IPS-18a (cell line): Measurements from ENCODE around the gene NXPH3.

ENCODE experiments used
- H3K27ac ChIP-seq: one replicate; pipeline ENCODE4 v1.5.1; 2013; ENCODE audit warnings: low read length
- H3K27me3 ChIP-seq: one replicate; pipeline ENCODE4 v1.6.1; 2013; ENCODE audit warnings: mild to moderate bottlenecking, low read length; ENCODE audit not compliant: control insufficient read depth, insufficient read depth
- H3K36me3 ChIP-seq: one replicate; pipeline ENCODE4 v1.6.1; 2013; ENCODE audit warnings: low read depth, low read length; ENCODE audit not compliant: control insufficient read depth
- H3K4me1 ChIP-seq: one replicate; pipeline ENCODE4 v1.6.1; 2013; ENCODE audit warnings: low read depth, low read length; ENCODE audit not compliant: control insufficient read depth
- H3K4me3 ChIP-seq: one replicate; pipeline ENCODE4 v1.5.1; 2013; ENCODE audit warnings: low read length
- H3K9ac ChIP-seq: one replicate; pipeline ENCODE4 v1.6.1; 2013; ENCODE audit warnings: mild to moderate bottlenecking, low read length, moderate library complexity
- H3K9me3 ChIP-seq: one replicate; pipeline ENCODE4 v1.6.1; 2013; ENCODE audit warnings: low read depth, low read length; ENCODE audit not compliant: control insufficient read depth

The NXPH3 gene

DNA sequence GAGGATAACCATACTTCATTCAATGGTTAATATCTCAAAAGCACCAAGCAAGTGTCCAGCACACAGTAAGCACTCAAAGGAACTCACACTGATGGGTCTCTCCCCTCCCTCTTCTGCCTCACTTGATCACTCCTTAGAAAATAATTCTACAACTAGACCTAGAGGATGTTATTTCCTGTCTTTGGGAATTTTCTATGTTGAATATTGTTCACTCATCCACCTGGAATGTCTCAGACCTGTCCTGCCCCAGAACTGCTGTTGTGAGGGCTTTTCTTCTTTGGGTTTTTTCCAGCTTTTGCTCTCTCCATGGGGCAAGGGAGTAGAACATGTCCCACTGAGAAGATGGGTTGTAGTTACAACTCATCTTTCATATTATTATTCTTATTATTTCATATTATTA is 25.3 kb downstream of the NXPH3 start:
- H3K36me3 ChIP-seq = peaks cover 52% of the 10 kb centered on the region
- no peak overlapping the region for H3K4me3 ChIP-seq
- no peaks in the 10 kb centered on the region for H3K9me3 ChIP-seq
- H3K27ac ChIP-seq = no peak overlapping the region
- no peak overlapping the region for H3K9ac ChIP-seq
- no peaks in the 10 kb centered on the region for H3K27me3 ChIP-seq
- H3K4me1 ChIP-seq = no peaks in the 10 kb centered on the region

DNA sequence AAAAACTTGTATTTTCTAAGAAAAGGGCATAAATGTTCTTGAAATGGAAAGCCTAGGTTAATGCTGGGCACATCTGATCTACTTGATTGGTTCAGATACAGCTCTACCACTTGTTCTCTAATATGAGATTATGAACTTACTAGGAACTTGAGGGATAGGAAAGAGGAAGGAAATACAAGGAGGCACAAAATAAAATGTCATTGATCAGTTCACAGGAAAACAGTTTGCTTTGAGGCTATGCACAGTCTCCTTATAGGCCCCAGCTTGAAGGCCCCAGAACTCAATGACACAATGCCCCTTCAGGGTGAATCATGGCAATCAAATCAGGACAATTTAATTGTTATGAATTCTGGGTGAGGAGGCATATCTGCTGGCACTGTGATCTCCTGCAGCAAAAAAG is 27.1 kb downstream of the NXPH3 start:
- H3K27ac ChIP-seq = no peak overlapping the region
- no peak overlapping the region for H3K9ac ChIP-seq
- H3K27me3 ChIP-seq = no peaks in the 10 kb centered on the region
- H3K4me3 ChIP-seq = no peak overlapping the region
- no peaks in the 10 kb centered on the region for H3K9me3 ChIP-seq
- H3K4me1 ChIP-seq = no peaks in the 10 kb centered on the region
- peaks cover 51% of the 10 kb centered on the region for H3K36me3 ChIP-seq

DNA sequence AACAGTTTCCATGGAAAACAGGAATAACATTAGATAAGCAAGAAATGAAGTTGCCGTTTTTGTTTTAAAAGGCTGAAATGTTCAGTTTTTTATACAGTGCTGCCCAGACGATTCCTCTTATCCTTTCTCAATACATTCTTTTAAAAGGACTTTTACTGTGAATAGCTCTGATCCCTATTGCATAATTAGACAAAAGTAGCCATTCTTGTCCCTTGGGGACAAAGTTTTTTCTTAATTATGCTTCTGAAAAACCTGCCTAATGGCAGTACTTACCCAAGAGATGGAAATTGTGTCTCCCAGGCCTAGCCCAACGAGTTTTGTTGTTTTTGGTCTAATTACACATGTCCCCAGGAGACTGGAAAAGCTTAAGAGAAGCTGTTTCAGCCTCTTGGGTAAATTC is 27.6 kb downstream of the NXPH3 start:
- H3K9me3 ChIP-seq = no peaks in the 10 kb centered on the region
- H3K36me3 ChIP-seq = peaks cover 48% of the 10 kb centered on the region
- H3K4me1 ChIP-seq = no peaks in the 10 kb centered on the region
- H3K4me3 ChIP-seq = no peak overlapping the region
- H3K27ac ChIP-seq = no peak overlapping the region
- no peaks in the 10 kb centered on the region for H3K27me3 ChIP-seq
- H3K9ac ChIP-seq = no peak overlapping the region

DNA sequence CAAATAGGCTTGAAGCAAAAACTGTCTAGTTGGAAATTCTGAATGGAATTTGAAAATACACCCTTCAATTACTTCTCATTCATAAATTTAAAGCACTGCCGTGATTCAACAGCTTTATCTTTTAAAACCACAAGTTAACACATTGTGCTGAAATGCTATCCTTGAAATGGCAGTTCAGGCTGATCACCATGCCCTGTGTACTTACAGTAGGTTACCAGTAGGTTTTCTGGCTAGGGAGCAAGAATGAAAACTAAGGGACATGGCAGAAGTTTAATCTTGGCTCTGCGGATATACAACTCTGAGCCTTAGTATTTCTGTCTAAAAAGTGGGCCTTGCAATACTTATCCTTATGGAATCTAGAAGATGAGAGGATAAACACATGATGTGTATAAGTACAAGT is 28.0 kb downstream of the NXPH3 start:
- Histone ChIP-seq H3K27ac (no peak overlapping the region), H3K36me3 (peaks cover 50% of the 10 kb centered on the region), H3K9ac (no peak overlapping the region), H3K4me1 (no peaks in the 10 kb centered on the region), H3K27me3 (no peaks in the 10 kb centered on the region), H3K9me3 (no peaks in the 10 kb centered on the region), H3K4me3 (no peak overlapping the region)

DNA sequence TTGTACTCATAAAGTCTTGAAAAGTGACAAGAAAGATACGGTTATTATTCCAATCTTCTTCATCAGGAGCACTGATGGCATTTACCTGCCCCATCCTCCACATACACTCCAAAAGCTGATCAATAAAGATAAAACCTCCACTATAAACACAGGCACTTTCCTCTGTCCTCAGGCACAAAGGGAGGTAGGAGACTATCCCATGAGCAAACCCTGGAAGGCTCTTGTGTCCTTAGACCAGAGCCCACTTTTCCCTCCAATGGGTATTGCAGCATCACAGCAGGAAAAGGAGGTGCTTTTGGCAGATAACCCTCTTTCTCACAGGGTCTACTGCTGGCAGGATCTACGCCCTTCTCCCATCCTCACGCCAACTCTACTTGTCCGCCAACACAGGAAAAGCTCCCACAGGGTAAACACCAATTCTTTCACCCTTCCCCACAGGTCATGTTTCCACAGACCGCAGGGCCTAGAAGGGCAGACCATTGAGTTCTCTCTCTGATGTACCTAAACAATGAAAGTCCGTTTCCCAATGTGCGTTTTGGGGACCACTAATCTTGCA is 28.7 kb downstream of the NXPH3 start:
- Histone ChIP-seq H3K4me1 (no peaks in the 10 kb centered on the region), H3K9me3 (no peaks in the 10 kb centered on the region), H3K36me3 (peaks cover 51% of the 10 kb centered on the region), H3K9ac (no peak overlapping the region), H3K27me3 (no peaks in the 10 kb centered on the region), H3K4me3 (no peak overlapping the region), H3K27ac (no peak overlapping the region)

DNA sequence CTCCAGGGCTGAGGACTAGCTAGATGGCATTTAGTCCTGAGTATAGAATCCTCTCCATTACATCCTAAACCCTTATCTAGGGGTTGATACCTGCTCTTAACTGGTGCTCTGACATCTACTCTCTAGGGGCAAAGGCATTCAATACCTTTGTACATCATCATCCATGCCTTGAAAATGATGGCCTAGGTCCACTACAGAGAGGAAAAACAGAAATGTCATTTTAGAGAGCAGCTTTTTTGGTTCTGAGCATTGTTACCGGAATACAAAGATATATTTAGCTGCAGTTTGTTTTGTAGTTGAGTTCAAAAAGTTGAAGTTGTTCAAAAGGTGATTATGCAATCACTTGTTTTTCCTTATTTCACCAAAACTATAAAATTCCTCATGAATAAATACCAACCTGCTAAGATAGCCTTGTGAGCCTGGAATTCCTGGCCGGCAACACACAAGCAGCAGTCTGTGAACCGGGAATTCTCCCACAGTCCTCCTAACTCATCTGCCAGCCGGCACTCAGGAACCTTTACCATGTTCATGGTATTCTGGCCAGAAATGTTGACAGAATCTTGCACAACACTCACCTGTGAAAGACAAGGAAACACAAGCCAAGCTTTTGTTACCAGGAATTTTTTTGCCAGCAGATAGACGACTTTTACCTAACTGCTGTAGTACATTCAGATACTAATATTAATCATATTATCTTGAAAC is 35.4 kb downstream of the NXPH3 start:
- H3K9ac ChIP-seq = no peak overlapping the region
- H3K9me3 ChIP-seq = no peaks in the 10 kb centered on the region
- no peaks in the 10 kb centered on the region for H3K27me3 ChIP-seq
- no peaks in the 10 kb centered on the region for H3K4me1 ChIP-seq
- H3K4me3 ChIP-seq = no peak overlapping the region
- H3K36me3 ChIP-seq = peaks cover 46% of the 10 kb centered on the region
- no peak overlapping the region for H3K27ac ChIP-seq

DNA sequence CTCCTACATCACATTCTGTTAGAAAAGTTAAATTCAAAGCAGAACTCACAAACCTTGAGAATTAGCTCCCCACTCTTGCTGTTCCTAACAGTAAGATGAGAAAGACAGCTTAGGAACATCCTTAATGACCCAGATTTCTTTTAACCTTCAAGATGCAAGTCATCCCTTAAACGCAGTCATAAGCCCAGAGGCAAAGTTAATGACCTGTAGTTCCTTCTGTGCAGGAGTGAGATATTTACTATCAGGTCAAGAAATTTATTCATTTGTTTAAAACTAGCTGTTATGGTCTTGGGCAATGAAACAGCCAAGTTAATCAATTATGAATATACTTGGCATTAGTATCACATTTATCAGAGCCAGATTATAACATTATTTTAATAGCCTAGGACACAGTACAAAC is 37.1 kb downstream of the NXPH3 start:
- no peak overlapping the region for H3K27ac ChIP-seq
- H3K9ac ChIP-seq = no peak overlapping the region
- no peaks in the 10 kb centered on the region for H3K9me3 ChIP-seq
- no peaks in the 10 kb centered on the region for H3K4me1 ChIP-seq
- H3K4me3 ChIP-seq = no peak overlapping the region
- H3K36me3 ChIP-seq = peaks cover 42% of the 10 kb centered on the region
- H3K27me3 ChIP-seq = no peaks in the 10 kb centered on the region

DNA sequence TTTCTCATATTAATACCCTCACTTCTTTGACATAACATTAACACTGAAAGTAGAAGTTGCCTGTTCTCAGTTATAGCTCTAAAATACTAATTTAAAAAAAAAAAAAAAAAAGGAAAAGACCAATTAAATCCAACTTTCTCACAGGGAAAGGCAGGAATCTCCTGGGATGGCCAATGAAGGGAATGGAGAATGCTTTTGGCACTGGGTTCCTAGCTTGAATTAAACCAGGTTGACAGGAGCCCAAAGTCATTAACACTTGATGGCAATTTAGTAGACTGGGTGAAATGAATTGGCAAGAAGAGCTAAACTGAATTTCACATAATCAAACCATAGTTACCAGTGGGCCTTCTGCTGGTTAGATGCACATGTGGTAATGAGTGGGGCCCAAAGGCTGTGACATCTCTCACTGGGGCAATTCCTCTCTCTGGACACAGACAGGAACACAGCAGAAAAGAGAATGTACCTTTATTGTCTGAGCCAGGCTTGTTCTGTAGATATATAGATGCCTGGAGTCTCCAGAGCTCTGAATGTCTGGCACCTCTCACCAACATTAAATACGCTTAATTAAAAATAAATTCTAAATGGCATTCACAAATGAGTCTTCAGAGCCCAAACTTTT is 37.6 kb downstream of the NXPH3 start:
- H3K27ac ChIP-seq = no peak overlapping the region
- no peaks in the 10 kb centered on the region for H3K27me3 ChIP-seq
- peaks cover 46% of the 10 kb centered on the region for H3K36me3 ChIP-seq

DNA sequence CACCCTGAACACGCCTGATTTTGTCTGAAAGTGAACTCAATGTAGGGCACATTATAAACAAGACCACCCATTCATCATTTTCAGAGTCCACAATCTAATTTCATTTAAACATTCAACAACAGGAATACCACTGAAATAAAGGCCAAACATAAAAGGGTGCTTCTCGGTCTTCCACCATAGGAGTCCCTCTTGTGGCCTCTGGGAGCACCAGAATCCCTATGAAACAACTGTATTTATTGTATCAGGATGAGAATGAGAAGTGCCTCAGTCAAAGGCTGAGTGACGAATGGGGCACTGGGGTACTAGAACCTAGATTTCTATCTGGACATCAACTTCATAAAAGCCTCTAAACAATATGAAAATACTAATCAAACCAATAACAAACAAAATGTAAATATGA is 40.4 kb downstream of the NXPH3 start:
- Histone ChIP-seq H3K9me3 (no peaks in the 10 kb centered on the region), H3K36me3 (peaks cover 46% of the 10 kb centered on the region), H3K4me3 (no peak overlapping the region), H3K27me3 (no peaks in the 10 kb centered on the region), H3K27ac (no peak overlapping the region), H3K4me1 (no peaks in the 10 kb centered on the region), H3K9ac (no peak overlapping the region)

More for the DNA sequence above, 37.6 kb downstream of the NXPH3 start:
- no peaks in the 10 kb centered on the region for H3K4me1 ChIP-seq
- no peak overlapping the region for H3K9ac ChIP-seq
- no peaks in the 10 kb centered on the region for H3K9me3 ChIP-seq
- H3K4me3 ChIP-seq = no peak overlapping the region

DNA sequence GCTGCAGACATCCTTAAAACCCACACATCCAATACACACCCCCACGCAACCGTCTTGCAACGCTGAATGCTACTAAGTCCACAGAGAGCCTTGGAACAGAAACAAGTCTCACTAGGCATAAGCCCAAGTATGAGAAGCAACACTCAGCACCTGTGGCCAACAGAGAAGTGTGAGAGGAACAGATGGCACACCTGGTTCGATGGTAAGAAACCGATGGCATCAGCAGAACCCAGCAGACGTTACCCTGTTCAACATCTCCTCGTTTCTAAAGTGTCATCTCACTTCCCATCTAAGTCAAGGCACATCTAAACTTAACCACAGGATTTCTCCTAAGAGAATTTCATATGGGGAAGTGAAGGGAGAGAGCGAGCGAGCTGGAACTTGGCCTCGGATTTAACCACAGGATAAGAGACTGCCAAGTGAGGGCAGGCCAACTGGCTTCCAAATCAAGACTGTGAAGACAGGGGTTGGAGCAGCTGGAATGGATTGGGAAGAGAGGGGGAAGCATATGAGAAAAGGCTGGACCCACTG is 41.0 kb downstream of the NXPH3 start:
- Histone ChIP-seq H3K27me3 (no peaks in the 10 kb centered on the region), H3K9me3 (no peaks in the 10 kb centered on the region), H3K4me3 (no peak overlapping the region), H3K9ac (no peak overlapping the region), H3K27ac (no peak overlapping the region), H3K36me3 (peaks cover 49% of the 10 kb centered on the region), H3K4me1 (no peaks in the 10 kb centered on the region)

DNA sequence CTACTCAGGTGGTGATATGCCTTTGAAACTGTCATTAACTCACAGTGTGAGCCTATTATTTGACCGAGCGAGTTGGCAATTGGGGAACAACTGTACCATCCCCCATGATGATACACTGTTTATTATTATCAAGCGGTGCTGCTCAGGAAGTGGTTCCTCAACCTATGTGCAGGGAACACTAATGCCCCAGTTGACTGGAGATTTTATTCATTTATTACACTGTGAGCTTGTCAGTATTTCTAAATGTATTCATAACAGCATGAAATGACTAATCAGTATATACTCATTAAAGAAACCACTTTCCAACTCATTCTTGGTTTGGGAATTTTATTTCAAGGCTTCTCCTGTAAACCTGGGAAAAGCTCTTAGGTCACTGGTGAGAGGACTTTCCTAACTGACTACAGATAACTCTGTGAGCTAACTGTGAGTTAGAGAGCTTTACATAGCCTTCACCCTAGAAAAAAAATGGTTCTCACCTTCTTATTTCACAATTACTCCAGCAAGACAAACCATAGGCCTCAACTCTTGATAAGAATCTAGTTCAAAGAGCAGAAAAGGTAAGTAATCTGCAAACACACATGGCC is 42.4 kb downstream of the NXPH3 start:
- Histone ChIP-seq H3K27ac (no peak overlapping the region), H3K9ac (no peak overlapping the region), H3K4me3 (no peak overlapping the region), H3K27me3 (no peaks in the 10 kb centered on the region), H3K4me1 (no peaks in the 10 kb centered on the region), H3K9me3 (no peaks in the 10 kb centered on the region), H3K36me3 (peaks cover 54% of the 10 kb centered on the region)
